Panc1 (cell line): Measurements from ENCODE around the gene GLI3. TPM values are rescaled to one million over a fixed set of nuclear protein-coding genes. Genes with fewer than 3 reads are reported as not detected.

ENCODE experiments used
- ATAC-seq: fragments of 200-7000 bp; cut with Tn5 transposase; 2 replicates; pipeline ENCODE4 v1.9.1; 2020; ENCODE audit warnings: mild to moderate bottlenecking, moderate library complexity
- BruUV-seq: library from RNA; stranded (reverse); fragments of 400-500 nt; replicated peaks from 2 replicates; lab custom pipeline; 2021; lab: Mats Ljungman, UMichigan
- CTCF ChIA-PET: fragments of 300-600 bp; sonication (Branson Sonifier 250); formaldehyde crosslinking; loops from one replicate; lab custom pipeline; 2022; ENCODE audit warnings: antibody characterized with exemption; lab: Charles Lee
- POLR2A ChIA-PET: fragments of 300-600 bp; sonication (Branson Sonifier 250); formaldehyde crosslinking; loops from one replicate; lab custom pipeline; 2022; ENCODE audit warnings: antibody characterized with exemption; lab: Charles Lee
- DNase-seq: peaks from one replicate; pipeline ENCODE4 v3.0.0-alpha.2; 2010; ENCODE audit warnings: low read depth, low spot score
- H3K27ac ChIP-seq: 2 replicates; pipeline ENCODE4 v1.5.1; 2011; ENCODE audit warnings: mild to moderate bottlenecking, low read length, inconsistent platforms
- H3K27me3 ChIP-seq: fragments of 200-500 bp; sonication (Bioruptor generic); 2 replicates; pipeline ENCODE4 v1.6.0; 2014; ENCODE audit warnings: low read length, inconsistent platforms; ENCODE audit not compliant: control insufficient read depth, insufficient read depth
- H3K36me3 ChIP-seq: fragments of 200-500 bp; sonication (Bioruptor generic); 2 replicates; pipeline ENCODE4 v1.5.1; 2014; ENCODE audit warnings: inconsistent platforms, mild to moderate bottlenecking, low read length, moderate library complexity; ENCODE audit not compliant: control insufficient read depth, insufficient read depth
- H3K4me1 ChIP-seq: 2 replicates; pipeline ENCODE4 v1.5.1; 2011; ENCODE audit warnings: inconsistent platforms, mild to moderate bottlenecking, low read length, moderate library complexity; ENCODE audit not compliant: control insufficient read depth, insufficient read depth
- H3K4me3 ChIP-seq, 2 experiments: 2 replicates each; pipeline ENCODE4 v1.5.1; 2011 to 2012; ENCODE audit warnings: low read depth in 2 of 2, low read length in 2 of 2, mild to moderate bottlenecking in 2 of 2, inconsistent platforms in 1 of 2, moderate library complexity in 1 of 2
- H3K9me3 ChIP-seq: fragments of 200-500 bp; sonication (Bioruptor generic); 2 replicates; pipeline ENCODE4 v1.5.1; 2014; ENCODE audit warnings: low read depth, mild to moderate bottlenecking, inconsistent platforms, low read length, moderate library complexity; ENCODE audit not compliant: control insufficient read depth, insufficient read depth
- CTCF ChIP-seq: fragments of 450-650 bp; IDR thresholded peaks from 2 replicates; pipeline ENCODE4 v1.5.1; 2017; ENCODE audit warnings: mild to moderate bottlenecking
- POLR2AphosphoS5 ChIP-seq: IDR thresholded peaks from 2 replicates; pipeline ENCODE4 v1.6.1; 2012; ENCODE audit warnings: mild to moderate bottlenecking, low read depth, low read length, moderate library complexity
- REST ChIP-seq, 2 experiments: IDR thresholded peaks; 2 replicates each; pipeline ENCODE4 v1.6.1; 2011 to 2012; ENCODE audit warnings: low read depth in 2 of 2, control low read depth in 1 of 2, low read length in 1 of 2, mild to moderate bottlenecking in 1 of 2, moderate library complexity in 1 of 2; ENCODE audit not compliant: insufficient read depth in 1 of 2
- SIN3A ChIP-seq: IDR thresholded peaks from 2 replicates; pipeline ENCODE4 v1.6.1; 2012; ENCODE audit warnings: low read depth, mild to moderate bottlenecking, low read length, moderate library complexity, borderline replicate concordance; ENCODE audit not compliant: insufficient read depth
- TCF7L2 ChIP-seq: IDR thresholded peaks from 2 replicates; pipeline ENCODE4 v1.6.1; 2011; ENCODE audit warnings: mild to moderate bottlenecking, low read depth, low read length, inconsistent platforms
- in situ Hi-C: cut with HindIII; loops from 2 replicates; pipeline ENCODE4 v1.10.0; 2016; ENCODE audit warnings: low sequenced_read_pairs, low pct_unique_long_range_greater_than_20kb
- intact Hi-C: fragments of 100-400 bp; cut with micrococcal nuclease; formaldehyde crosslinking; loops from one replicate; pipeline ENCODE4 v1.10.0; 2022; ENCODE audit not compliant: unreplicated experiment
- total RNA-seq: library from RNA; stranded (reverse); gene quantifications from one replicate; pipeline ENCODE4 v1.2.1, GENCODE V29; 2021; ENCODE audit not compliant: unreplicated experiment

The GLI3 gene
- total RNA-seq, 1 experiment from 2014 or later, result 3.7 TPM

- intact Hi-C loops, result no loop called here
- CTCF ChIA-PET, result no interaction called here
- no peak overlapping the region for H3K4me3 ChIP-seq
- DNase-seq (no peak), ATAC-seq (no peak)
- in situ Hi-C loops, result no loop called here
- H3K4me1 ChIP-seq, result no peaks in the 10 kb centered on the region
- POLR2A ChIA-PET, result no interaction called here
- no peaks in the 10 kb centered on the region for H3K36me3 ChIP-seq
- no peak for TF ChIP-seq TCF7L2
- TF ChIP-seq SIN3A, result no peak
- TF ChIP-seq CTCF, result no peak
- TF ChIP-seq POLR2AphosphoS5, result no peak
- no peak for TF ChIP-seq REST (IDR thresholded peaks at IDR 0.05; ENCODE audit: insufficient read depth in 1 of 2, low read depth in 2 of 2, low read length in 1 of 2)
- no peaks in the 10 kb centered on the region for H3K9me3 ChIP-seq
- no peaks in the 10 kb centered on the region; the same call in 1 of the 2 replicates for H3K27me3 ChIP-seq
- BruUV-seq, result no TSS peak
- H3K27ac ChIP-seq, result no peak overlapping the region
Measured at GRCh38 chr7:42227021-42227420, 10.0 kb downstream of the GLI3 start.

- in situ Hi-C loops, result no loop called here
- intact Hi-C loops, result no loop called here
Measured at GRCh38 chr7:42226354-42226941, 10.6 kb downstream of the GLI3 start.

More at GRCh38 chr7:42226354-42226941, 10.6 kb downstream of the GLI3 start:
- BruUV-seq, result no TSS peak
- TF ChIP-seq SIN3A (no peak), CTCF (no peak), TCF7L2 (no peak), POLR2AphosphoS5 (no peak), REST (IDR thresholded peaks at IDR 0.05; ENCODE audit: insufficient read depth in 1 of 2, low read depth in 2 of 2, low read length in 1 of 2) (no peak)
- no peak for ATAC-seq
- POLR2A ChIA-PET, result no interaction called here
- no peak for DNase-seq
- CTCF ChIA-PET, result no interaction called here
- Histone ChIP-seq H3K36me3 (no peaks in the 10 kb centered on the region), H3K27me3 (no peaks in the 10 kb centered on the region), H3K27ac (no peak overlapping the region), H3K9me3 (no peaks in the 10 kb centered on the region), H3K4me1 (no peaks in the 10 kb centered on the region), H3K4me3 (no peak overlapping the region)
